Measurements from ENCODE around the gene YAP1. TPM values are rescaled to one million over a fixed set of nuclear protein-coding genes. Genes with fewer than 3 reads are reported as not detected.

The YAP1 gene
- polyA plus RNA-seq, 3 donors, result not detected

DNA sequence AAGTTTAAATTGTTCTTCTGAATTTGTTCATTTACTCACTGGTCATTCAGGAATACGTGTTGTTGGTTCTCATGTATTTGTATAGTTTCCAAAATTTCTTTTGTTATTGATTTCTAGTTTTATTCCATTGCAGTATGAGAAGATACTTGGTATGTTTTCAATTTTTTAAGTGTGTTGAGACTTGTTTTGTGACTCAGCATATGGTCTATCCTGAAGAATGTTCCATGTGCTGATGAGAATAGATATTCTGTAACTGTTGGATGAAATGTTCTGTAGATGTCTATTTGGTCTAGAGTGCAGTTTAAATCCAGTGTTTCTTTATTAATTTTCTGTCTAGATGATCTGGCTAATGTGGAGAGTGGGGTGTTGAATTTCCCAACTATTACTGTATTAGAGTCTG is 39.5 kb upstream of the YAP1 start:
- intact Hi-C loops (cut with micrococcal nuclease), result no loop called here
- H3K27me3 ChIP-seq (ENCODE audit: control insufficient read depth in 2 of 2, insufficient read depth in 2 of 2, low read length in 2 of 2), result no peaks in the 10 kb centered on the region
- Mint-ChIP-seq H3K9me3 (peaks cover 22 to 51% (median 34%) of the 10 kb centered on the region in 7 donors), H3K36me3 (no peaks in the 10 kb centered on the region), H3K4me3 (no peak overlapping the region), H3K27ac (no peak overlapping the region), H3K4me1 (no peaks in the 10 kb centered on the region), H3K27me3 (ENCODE audit: low read depth in 3 of 3) (peaks cover 0 to 19% (median 6%) of the 10 kb centered on the region in 3 donors)
- no peaks in the 10 kb centered on the region for H3K4me1 ChIP-seq (ENCODE audit: control insufficient read depth in 1 of 2, insufficient read depth in 2 of 2, low read length in 2 of 2)
- H4K20me1 ChIP-seq (ENCODE audit: insufficient read depth, low read length), result no peaks in the 10 kb centered on the region
- H3K27ac ChIP-seq (ENCODE audit: low read depth in 1 of 2, low read length in 2 of 2), result no peak overlapping the region
- H3K4me3 ChIP-seq (replicated peaks in 1 of 3; ENCODE audit: low read depth in 2 of 3, low read length in 3 of 3), result no peak overlapping the region
- TF ChIP-seq, protein P1, sequence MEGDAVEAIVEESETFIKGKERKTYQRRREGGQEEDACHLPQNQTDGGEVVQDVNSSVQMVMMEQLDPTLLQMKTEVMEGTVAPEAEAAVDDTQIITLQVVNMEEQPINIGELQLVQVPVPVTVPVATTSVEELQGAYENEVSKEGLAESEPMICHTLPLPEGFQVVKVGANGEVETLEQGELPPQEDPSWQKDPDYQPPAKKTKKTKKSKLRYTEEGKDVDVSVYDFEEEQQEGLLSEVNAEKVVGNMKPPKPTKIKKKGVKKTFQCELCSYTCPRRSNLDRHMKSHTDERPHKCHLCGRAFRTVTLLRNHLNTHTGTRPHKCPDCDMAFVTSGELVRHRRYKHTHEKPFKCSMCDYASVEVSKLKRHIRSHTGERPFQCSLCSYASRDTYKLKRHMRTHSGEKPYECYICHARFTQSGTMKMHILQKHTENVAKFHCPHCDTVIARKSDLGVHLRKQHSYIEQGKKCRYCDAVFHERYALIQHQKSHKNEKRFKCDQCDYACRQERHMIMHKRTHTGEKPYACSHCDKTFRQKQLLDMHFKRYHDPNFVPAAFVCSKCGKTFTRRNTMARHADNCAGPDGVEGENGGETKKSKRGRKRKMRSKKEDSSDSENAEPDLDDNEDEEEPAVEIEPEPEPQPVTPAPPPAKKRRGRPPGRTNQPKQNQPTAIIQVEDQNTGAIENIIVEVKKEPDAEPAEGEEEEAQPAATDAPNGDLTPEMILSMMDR (IDR thresholded peaks at IDR 0.05), result no peak
- no peaks in the 10 kb centered on the region for H3K36me3 ChIP-seq (replicated peaks in 1 of 2; ENCODE audit: control insufficient read depth in 1 of 2, insufficient read depth in 2 of 2, low read length in 2 of 2)
- no peak overlapping the region for H3K9ac ChIP-seq (ENCODE audit: insufficient read depth, low read length, poor library complexity, severe bottlenecking)
- no peak overlapping the region for H2AFZ ChIP-seq (ENCODE audit: insufficient read depth, low read depth, low read length, poor library complexity, severe bottlenecking)
- H3K4me2 ChIP-seq (replicated peaks; ENCODE audit: extremely low read depth, low read length, poor library complexity, severe bottlenecking), result no peak overlapping the region
- H3K9me3 ChIP-seq (replicated peaks in 1 of 2; ENCODE audit: control insufficient read depth in 1 of 2, insufficient read depth in 1 of 2, low read length in 2 of 2), result peaks cover 25 to 37% of the 10 kb centered on the region in 2 donors
- no peak for DNase-seq
- no CpG with 5 or more reads among the region's 1 CpG for WGBS (ENCODE audit: insufficient coverage)
- H3K79me2 ChIP-seq (ENCODE audit: insufficient read depth, low read length), result no peaks in the 10 kb centered on the region

DNA sequence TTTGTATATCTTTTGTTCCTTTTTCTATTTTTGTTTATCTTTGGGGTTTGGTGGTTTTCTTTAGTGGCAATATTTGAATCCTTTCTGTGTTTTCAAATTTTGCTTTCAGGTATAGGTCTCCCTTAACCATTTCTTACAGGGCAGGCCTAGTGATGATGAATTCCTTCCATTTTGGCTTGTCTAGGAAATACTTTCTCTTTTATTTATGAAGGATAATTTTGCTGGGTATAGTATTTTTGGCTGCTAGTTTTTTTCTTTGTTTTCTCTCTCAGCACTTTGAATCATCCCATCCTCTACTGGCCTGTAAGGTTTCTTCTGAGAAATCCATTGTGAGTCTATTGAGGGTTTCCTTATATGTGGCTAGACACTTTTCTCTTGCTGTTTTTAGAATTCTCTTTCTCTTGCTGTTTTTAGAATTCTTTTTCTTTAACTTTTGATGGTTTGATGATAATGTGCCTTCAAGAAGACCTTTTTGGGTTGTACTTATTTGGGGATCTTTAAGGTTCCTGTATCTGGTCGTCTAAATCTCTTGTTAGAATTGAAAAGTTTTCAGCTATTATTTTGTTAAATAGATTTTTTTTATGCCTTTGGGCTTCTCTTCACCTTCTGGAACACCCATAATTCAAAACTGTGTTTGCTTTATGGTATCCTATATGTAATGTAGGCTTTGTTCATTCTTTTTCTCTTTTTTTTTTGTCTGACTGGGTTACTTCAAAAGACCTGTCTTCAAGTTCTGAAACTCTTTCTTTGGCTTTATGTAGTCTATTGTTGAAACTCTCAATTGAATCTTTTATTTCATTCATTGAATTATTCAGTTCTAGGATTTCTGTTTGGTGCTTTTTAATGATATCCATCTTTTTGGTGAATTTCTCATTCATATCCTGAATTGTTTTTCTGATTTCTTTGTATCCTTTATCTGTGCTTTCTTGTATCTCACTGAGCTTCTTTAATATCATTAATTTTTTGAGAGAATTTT is 38.5 kb upstream of the YAP1 start:
- no peak overlapping the region for H3K4me2 ChIP-seq (replicated peaks; ENCODE audit: extremely low read depth, low read length, poor library complexity, severe bottlenecking)
- H3K79me2 ChIP-seq (ENCODE audit: insufficient read depth, low read length), result no peaks in the 10 kb centered on the region
- H3K27me3 ChIP-seq (ENCODE audit: control insufficient read depth in 2 of 2, insufficient read depth in 2 of 2, low read length in 2 of 2), result no peaks in the 10 kb centered on the region
- Mint-ChIP-seq H3K4me1 (no peaks in the 10 kb centered on the region), H3K9me3 (peaks cover 22 to 56% (median 34%) of the 10 kb centered on the region in 7 donors), H3K27ac (no peak overlapping the region), H3K4me3 (no peak overlapping the region), H3K27me3 (ENCODE audit: low read depth in 3 of 3) (peaks cover 2 to 23% (median 4%) of the 10 kb centered on the region in 3 donors), H3K36me3 (no peaks in the 10 kb centered on the region)
- H3K9me3 ChIP-seq (replicated peaks in 1 of 2; ENCODE audit: control insufficient read depth in 1 of 2, insufficient read depth in 1 of 2, low read length in 2 of 2), result peaks cover 25 to 37% of the 10 kb centered on the region in 2 donors
- H3K4me3 ChIP-seq (replicated peaks in 1 of 3; ENCODE audit: low read depth in 2 of 3, low read length in 3 of 3), result no peak overlapping the region
- TF ChIP-seq, protein P1 (IDR thresholded peaks at IDR 0.05), result no peak
- H4K20me1 ChIP-seq (ENCODE audit: insufficient read depth, low read length), result no peaks in the 10 kb centered on the region
- 100% methylated on average over 1 of the region's 1 CpG for WGBS (ENCODE audit: insufficient coverage)
- no peak overlapping the region for H3K9ac ChIP-seq (ENCODE audit: insufficient read depth, low read length, poor library complexity, severe bottlenecking)
- H3K27ac ChIP-seq (ENCODE audit: low read depth in 1 of 2, low read length in 2 of 2), result no peak overlapping the region
- no peaks in the 10 kb centered on the region for H3K4me1 ChIP-seq (ENCODE audit: control insufficient read depth in 1 of 2, insufficient read depth in 2 of 2, low read length in 2 of 2)
- no peak overlapping the region for H2AFZ ChIP-seq (ENCODE audit: insufficient read depth, low read depth, low read length, poor library complexity, severe bottlenecking)
- no peak for DNase-seq
- intact Hi-C loops (cut with micrococcal nuclease), result no loop called here
- H3K36me3 ChIP-seq (replicated peaks in 1 of 2; ENCODE audit: control insufficient read depth in 1 of 2, insufficient read depth in 2 of 2, low read length in 2 of 2), result no peaks in the 10 kb centered on the region

All from CD14-positive monocyte (primary cell).